ENCODE measurements around the gene PRKAA1.

The PRKAA1 gene

DNA sequence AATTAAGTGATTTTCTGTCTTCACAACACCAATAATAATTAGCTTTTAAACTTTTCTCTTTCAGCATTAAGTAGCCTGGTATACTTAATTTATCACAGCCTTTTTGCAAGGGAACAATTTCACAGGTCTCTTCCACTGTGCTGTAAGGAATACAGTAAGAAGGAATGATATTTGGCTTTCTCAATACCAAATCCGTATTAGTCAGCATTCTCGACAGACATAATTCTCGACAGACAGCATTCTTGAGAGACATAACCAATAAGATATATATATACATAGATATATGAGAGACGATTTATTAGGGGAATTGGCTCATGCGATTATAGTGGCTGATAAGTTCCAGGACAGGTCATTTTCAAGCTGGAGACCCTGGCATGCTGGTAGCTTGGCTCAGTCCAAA lies 18.0 kb downstream of the PRKAA1 start:
- no peak for DNase-seq (ENCODE audit: low spot score)

DNA sequence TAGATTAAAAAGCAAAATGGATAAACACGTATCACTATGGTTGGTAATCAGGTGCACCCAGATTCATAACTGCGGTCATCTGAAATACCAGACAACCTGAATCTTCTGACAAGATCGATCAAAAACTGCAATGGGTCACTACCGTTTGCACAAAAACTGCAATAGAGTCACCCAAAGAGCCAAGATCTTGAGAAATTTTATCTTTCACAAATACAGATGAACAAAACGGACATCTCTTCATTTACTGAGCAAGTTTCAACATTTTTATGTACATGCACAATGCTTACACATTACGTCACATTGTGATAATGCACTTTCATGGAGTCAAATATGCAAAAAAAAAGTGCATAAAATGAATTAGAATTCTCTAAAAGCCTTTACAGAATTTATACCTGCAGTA lies 18.6 kb downstream of the PRKAA1 start:
- DNase-seq (ENCODE audit: low spot score): no peak

DNA sequence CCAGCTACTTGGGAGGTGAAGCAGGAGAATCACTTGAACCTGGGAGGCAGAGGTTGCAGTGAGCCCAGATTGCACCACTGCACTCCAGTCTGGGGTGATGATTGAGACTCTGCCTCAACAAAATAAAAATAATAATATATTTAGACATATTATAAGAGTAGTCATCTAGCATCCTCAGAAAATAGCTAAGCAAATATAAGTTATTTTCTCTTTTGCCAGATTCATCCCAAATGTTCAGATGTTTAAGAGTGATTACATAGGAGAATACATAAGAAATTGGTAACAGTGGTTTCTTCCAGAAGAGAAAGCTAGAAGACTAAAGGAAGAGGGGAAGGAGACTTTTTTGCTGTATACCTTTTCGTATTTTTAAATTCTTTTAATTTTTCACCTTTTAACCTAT lies 20.0 kb downstream of the PRKAA1 start:
- DNase-seq (ENCODE audit: low spot score): no peak

DNA sequence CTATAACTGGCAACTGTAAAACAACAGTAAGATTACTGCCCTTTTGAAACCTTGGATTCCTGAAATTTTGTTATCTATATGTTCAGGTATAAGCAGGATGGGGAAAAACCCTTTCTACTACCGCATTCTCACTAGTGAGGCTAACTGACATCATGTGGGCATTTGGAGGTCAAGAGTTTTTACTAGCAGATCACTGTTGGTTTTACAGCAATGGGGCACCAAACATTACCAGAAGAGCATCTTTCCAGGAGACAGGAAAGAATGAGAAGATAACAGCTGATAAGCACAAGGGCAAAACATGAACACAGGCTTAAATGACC lies 21.6 kb downstream of the PRKAA1 start:
- DNase-seq (ENCODE audit: low spot score): no peak

DNA sequence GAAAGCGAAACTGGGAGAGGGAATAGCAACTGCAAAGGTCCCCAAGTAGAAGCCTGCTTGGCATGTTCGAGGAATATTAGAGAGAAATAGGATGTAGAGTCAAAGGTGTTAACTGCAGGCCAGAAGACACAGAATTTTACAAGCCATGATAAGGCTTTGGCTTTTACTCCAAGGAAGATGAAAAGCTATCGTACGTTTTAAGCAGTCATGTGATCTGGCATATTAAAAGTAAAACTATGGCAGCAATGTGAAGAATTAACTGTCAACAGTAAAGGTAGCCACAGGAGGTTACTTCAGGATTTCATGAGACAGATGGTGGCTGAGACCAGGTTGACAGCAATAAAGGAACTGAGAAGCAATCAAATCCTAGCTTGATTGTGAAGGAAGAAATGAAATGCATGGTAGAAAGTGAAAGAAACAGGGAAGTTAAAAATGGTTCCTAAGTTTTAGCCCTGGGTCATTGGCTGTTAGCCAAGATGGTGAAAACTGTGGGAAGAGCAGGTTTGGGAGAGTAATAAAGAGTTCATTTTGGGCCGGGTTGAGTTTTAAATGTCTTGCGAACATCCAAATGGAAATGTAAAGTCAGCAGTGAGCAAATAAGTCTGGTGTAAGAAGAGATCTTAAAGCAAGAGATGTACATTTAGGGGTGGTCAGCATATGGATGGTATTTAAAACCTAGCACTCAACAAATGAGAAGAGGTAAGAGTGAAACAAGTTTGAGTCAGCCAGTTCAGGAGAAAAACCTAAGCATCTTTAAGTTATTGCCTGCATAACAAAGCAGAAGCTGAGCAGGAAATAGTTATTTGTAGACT lies 22.1 kb downstream of the PRKAA1 start:
- no peak for DNase-seq (ENCODE audit: low spot score)

DNA sequence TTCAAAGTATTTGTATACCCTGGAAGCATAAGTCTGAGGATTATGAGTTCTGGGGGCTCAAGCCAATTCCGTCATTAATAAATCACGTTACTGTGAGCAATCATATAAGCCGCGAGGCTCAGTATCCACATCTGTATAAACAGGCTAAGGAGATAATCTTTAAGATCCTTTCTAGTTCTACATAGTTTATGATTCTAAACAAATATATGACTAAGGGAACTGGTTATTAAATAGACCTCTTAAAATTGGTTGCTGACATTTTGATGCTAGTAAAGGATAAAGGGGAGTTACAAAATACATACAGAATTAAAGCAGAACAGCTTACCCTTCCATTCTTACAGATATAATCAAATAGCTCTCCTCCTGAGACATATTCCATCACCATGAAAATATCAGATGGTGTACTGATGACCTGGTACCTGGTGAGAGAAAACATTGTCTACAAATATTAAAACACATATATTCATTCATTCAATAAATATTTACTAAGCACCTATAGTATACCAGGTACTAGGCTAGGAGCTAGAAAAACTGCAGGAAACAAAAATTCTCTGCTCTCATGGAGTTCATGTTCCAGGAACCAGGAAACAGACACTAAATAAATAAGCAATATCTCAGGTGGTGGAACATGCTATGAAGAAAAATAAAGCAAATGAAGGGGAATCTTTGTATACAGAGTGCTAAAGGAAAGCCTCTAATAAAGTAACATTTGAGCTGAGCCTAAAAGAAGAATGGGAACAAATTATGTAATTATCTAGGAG lies 22.9 kb downstream of the PRKAA1 start:
- no peak for DNase-seq (ENCODE audit: low spot score)

DNA sequence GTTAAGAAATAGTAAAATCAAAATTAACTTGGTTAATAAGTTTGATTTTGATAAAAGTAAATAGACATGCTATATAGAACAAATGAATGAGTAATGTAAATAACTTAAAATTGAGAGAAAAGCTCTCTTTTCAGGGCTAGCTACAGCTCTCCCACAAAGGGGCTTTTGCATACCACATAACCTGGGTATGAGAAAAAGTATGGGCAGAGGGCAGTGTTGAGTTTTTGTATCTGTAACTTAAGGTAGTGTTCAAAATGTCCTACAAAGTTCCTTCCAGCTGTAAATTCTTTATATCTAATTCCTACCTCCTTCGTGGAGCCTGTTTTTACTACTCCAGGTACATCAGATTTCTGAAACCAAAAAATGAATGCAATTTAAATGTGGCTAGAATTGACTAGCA lies 23.6 kb downstream of the PRKAA1 start:
- no peak for DNase-seq (ENCODE audit: low spot score)

DNA sequence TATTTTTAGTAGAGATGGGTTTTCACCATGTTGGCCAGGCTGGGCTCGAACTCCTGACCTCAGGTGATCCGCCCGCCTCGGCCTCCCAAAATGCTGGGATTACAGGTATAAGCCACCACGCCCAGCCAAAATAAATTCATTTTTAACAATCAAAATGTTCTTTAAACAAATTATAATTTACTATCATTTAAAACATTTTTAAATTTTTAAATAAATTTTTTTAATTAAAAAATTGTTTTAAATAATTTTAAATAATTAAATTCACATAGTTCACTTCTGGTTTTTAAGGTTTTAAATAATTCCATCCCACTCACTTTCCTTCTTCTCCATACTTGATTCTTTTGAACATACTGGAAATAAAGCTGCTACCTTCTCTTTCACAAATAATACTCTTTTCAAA lies 27.4 kb downstream of the PRKAA1 start:
- DNase-seq (ENCODE audit: low spot score): no peak

DNA sequence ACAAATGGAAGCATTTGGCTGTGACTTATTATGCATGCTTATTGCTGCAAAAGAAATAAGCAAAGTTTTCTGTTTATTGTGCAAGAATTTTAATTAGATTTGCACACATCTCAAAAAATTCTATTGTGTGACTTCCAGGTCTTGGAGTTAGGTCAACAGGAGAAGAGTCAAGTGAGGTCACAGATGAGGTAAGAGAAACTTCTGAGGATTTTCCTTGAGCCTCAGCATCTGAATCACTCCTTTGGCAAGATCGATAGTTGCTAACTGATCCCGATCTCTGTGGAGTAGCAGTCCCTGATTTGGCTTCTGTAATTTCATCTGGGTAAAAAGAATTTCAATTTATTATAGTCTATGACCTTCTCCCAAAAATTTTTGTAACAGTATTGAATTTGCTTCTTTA lies 35.5 kb downstream of the PRKAA1 start:
- no peak for DNase-seq (ENCODE audit: low spot score)

DNA sequence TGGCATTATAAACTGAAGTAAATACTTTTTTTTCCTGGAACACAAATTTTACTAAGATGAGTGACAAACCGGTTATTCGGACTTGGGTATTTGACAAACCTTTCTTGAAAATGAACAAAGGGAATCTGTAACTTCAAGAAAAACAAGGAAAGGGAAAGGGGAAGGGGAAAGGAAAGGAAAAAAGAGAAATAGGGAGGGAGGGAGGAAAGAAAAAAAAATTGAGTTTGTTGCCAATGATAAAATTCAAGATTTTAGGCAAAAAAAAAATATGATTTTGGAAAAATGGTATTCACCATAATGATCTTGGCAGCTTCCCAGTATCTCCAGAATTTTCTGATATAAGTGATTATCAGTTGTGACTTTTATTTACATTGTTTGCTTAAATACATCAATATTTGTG lies 40.8 kb downstream of the PRKAA1 start:
- no peak for DNase-seq (ENCODE audit: low spot score)

DNA sequence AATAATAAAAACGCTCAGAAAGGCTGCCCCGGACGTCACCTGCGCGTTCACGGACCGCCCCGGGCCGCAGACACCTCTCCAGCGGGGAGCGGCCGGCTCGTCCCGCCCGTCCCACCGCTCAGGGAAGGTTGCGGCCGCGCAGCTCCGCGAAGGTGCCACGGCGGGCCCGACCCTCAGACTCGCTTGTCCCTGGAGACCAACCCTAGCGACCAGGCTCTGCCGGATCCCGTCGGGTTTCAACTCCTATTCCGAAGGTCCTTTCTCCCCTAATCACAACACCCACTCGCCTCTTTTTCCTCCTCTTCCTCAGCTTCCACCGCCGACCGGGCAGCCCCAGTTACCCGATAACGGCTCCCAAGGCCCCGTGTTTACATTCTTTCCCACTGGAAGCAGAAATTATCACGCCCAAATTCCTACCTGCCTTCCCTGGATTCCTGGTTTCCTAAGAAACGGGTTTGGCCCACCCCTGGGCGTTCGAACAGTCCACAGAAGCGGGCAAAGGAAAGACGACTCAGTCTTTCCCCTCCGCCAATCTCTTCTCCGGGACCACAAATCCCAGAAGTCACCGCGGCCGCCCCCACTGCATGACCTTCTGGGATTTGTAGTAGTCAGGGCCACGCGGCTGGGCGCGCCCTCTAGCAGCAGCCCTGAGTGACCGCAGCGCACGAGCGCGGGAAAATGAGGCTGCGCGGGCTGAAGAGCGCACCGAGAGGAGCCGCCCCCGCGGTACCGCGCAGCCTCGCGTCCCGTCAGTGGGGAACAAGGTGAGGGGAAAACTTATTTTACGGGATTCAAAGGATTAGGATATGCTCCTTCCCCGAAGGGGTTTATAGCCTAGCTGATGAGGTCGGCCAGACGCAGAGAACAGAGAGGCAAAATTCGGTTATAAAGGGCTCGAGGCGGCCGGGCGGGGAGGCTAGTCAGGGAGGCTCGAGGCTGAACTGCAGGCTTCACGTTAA lies 42.5 kb downstream of the PRKAA1 start, which contains the start of gene TTC33:
TSS of gene TTC33 (minus strand) at position 555 of the 959 bp plus-strand sequence. CDS start 8,943 bp downstream, outside the sequence.
- peak; percentile 96 for DNase-seq (ENCODE audit: low spot score)

DNA sequence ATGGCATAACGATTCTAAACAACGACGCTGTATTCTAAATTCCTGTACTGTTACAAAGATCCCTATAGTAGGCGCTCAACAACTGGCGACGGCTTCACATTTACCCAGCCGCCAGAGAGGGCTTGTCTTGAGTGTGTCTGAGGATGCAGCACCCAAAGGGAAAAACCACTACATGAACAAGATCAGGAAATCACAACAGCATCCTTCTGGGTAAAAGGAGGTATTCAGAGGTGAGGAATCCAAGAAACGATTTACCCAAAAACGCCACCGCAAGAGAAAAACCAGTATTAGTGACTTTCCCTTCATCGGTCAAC lies 43.1 kb downstream of the PRKAA1 start:
- DNase-seq (ENCODE audit: low spot score): peak; percentile 75

DNA sequence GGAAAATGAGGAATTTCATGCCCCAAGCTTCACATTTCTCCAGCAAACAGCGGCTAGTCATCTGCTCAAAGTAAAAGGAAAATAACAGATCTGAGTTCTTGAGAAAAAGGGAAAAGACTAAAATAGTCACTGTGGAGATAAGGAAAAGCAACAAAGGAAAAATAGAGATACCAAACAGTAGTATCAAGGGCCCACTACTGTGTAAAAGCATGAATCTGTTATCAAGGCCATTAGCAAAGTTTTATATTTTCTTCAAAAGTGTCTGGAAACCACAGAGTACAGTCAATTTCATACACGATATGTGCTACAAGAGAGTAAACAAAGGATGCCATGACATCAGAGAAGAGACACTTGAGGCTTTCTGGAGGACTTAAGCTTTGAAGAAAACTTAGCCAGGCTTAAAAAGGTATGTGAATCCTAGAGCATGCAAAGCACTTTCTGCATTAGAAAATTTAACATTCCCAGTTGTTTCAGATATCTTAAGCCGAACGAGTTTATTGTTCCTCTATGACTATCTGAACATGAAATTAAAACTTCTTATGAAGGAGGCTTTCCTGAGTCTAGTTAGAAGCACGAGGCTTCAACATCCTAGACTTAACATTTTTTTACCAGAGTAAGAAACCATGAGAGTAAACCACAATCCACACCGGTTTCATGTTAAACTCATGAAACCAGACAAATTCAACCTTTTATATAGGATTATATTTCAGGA lies 43.6 kb downstream of the PRKAA1 start:
- DNase-seq (ENCODE audit: low spot score): no peak

DNA sequence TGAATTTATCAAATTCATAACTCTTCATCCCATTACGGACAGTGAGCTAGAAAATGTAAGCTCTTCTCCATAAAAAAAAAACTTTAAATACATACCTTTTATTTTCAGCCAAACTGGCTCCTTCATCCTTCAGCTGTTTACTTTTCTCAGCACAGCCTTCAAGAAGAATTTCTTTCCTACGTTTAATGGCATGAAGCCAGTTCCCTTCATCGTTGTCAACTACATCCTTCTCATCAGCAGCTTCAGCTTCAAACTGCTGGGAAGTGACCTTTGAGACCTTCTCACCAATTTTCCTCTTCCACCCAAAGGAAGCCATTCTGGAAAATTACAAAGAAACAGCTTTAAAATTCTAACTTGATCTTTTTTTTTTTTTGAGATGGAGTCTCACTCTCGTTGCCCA lies 51.5 kb downstream of the PRKAA1 start:
- DNase-seq (ENCODE audit: low spot score): no peak

DNA sequence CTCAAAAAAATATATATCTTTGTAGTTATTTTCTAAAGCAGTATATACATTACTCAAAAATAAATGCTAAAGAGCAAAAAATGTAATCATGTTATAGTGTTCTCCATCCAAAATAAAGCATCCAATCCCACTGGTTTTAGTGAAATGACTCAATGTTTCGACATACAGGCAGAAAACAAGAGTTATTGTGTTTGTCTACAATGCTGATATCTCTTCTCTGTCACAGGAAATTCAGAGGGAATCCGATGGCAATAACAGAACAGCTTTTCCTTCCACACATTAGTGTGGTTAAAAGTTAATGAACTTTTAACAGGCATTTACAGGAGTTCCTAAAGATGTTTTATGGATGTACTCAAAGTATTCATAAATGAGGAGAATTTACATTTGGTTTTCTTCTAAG lies 54.4 kb downstream of the PRKAA1 start:
- DNase-seq (ENCODE audit: low spot score): no peak

DNA sequence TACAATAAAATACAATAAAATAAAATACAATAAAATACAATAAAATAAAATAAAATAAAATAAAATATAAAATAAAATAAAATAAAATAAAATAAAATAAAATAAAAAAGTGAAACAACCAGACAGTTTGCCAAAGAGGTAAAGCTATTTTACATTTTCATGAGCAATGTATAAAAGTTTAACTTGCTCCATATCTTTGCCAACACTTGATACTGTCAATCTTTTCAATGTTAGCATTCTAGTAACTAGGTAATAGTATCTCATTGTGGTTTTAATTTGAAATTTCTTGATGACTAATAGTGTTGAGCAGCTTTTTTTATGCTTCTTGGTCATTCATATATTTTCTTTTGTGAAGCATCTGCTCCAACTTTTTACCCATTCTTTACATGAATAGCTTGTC lies 59.7 kb downstream of the PRKAA1 start:
- no peak for DNase-seq (ENCODE audit: low spot score)

DNA sequence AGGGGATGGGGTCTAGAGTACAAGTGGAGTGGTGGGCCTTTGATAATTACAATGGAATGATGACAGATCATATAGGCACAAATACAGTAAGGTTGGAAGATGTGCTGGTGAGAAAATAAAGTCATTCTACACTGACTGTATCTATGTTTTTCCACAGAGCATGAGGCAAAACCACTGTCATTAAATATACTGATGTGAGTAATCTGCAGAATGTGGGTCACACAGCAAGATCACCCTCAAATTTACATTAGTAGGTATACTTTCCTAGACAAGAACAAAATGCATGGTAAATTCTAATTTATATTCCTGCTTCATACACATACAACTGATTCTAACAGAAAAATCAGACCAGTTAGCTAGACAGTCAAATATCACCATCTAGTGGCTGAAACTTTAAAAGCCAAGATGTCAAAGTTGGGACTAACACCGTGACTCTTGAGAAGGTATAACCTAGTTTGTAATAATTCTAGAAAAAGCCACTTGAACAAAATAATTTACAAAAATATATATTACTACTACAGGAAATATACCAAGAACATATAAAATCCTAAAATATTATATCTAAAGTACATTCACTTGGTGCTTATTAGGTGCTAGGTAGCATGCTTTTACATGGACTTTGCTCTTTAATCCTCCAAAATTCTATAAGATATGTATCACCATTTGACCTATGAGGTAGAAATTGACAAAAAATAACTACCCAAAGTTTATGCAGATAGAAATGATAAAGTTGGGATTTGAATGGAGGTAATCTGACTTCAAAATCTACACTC lies 61.9 kb downstream of the PRKAA1 start:
- DNase-seq (ENCODE audit: low spot score): peak; percentile 50

DNA sequence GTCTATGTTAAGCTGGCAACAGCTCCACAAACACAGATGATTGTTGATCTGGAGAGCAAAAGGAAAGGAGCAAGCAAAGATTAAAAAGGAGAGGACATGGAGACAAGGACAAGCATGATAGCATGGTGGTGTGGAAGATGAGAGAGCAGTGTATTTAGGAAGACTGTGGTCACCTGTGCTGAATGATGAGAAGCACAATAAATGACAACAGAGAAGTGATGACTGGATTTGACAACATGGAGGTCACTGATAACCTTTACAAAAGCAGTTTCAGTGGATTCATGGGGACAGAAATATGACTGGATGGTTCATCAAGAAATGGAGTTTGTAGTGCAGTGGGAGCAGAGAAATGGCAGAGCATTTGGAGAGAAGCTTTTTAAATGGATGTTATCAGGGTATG lies 62.6 kb downstream of the PRKAA1 start:
- DNase-seq (ENCODE audit: low spot score): no peak

DNA sequence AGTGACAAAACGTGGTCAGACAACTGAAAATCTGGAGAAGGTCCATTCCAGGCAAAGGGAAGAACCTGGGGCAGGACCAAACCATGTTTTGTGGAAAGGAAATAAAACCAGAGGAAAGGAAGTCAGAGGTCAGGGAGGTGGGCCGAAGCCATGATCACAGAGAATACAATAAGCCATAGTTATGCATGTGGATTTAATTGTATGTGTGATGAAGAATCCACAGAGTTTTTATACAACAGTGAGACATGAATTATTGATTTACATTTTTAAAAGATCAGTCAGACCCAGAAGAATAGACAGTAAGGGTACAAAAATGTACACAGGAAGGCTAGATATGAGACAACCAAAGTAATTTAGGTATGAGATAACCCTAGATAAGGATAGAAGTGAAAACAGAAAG lies 63.2 kb downstream of the PRKAA1 start:
- DNase-seq (ENCODE audit: low spot score): no peak

DNA sequence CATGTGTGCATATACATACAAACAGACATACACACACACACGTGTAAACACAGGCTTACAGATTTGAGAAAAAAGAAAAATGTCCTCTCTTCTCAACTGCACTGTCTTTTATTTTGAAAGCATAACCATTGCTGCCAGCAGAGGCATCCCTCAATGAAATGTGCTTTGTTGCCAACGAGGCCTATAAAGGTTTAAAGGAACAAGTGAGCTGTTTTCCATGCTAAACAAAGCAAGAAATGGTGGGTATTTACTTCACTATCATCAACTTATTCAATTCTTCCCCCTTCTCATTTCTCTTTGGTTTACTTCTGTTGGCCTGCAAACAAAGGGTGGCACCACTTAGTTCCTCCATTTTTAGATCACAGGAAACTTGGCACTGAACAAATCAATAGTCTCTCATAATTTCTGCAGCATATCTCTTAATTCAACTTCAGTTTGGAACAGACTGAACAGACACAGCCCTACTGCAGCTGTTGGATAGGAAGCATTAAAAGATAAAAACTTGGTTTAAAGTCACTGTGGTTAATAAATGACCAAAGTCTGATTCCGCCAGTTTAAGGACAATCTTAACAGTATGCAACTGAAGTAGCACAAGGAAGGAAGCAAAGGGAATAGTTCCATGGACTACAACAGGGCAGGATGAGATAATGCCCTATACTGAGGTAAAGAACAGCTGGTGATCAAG lies 64.2 kb downstream of the PRKAA1 start:
- no peak for DNase-seq (ENCODE audit: low spot score)

DNA sequence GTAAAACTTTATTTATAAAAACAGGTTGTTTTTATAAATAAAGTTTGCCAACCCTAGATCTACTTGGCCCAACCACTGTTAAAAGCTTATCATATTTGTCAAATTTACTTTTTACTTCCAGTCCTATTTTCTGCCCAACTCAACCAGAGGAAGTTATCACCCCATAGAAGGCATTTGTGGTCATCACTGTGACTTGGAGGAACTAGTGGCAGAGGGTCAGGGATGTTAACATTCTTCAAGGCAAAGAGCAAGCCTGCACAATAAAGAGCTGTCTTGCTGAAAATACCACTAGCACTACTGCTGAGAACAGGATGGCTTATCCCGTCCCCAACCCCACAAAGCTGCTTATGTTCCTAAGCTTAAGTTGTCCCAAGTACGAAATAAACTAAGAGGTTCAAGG lies 64.7 kb downstream of the PRKAA1 start:
- DNase-seq (ENCODE audit: low spot score): no peak
